ENCODE data around the gene NLGN2. TPM values are rescaled to one million over a fixed set of nuclear protein-coding genes. Genes with fewer than 3 reads are reported as not detected.

Gene NLGN2
- 2.9 and 3.1 TPM in 2 replicates for total RNA-seq

GRCh38 chr17:7407485-7408251, at the start of gene NLGN2:
Gene NLGN2, plus strand, starts transcription at chr17:7407845. Its CDS starts 411 bp downstream, at chr17:7408256.

GRCh38 chr17:7380855-7381683, 26.6 kb upstream of the NLGN2 start, which contains the start of gene TNK1:
Gene TNK1, plus strand, starts transcription at chr17:7381089. Its CDS starts 1,838 bp downstream, at chr17:7382927.

GRCh38 chr17:7394452-7395191, 13.0 kb upstream of the NLGN2 start, which contains the start of gene PLSCR3:
Gene PLSCR3, minus strand, starts transcription at chr17:7394525. Its CDS starts 415 bp downstream, at chr17:7394110.

GRCh38 chr17:7403977-7404736, 3.5 kb upstream of the NLGN2 start, which contains the start of gene TMEM256:
Gene TMEM256, minus strand, starts transcription at chr17:7404097. Its CDS starts 13 bp downstream, at chr17:7404084.

GRCh38 chr17:7419819-7420610, 12.4 kb downstream of the NLGN2 start, which contains the start of gene SPEM1:
Gene SPEM1, plus strand, starts transcription at chr17:7420324. Its CDS starts 61 bp downstream, at chr17:7420385.

GRCh38 chr17:7425316-7425715, 17.7 kb downstream of the NLGN2 start, which contains the start of gene SPEM2:
Gene SPEM2, plus strand, starts transcription at chr17:7425616. Its CDS starts 73 bp downstream, at chr17:7425689.

GRCh38 chr17:7428557-7428956, 20.9 kb downstream of the NLGN2 start, which contains the start of gene SPEM3:
Gene SPEM3, plus strand, starts transcription at chr17:7428857. Its CDS starts 46 bp downstream, at chr17:7428903.

GRCh38 chr17:7439462-7440112, 31.9 kb downstream of the NLGN2 start, which contains the start of gene FGF11:
Gene FGF11, plus strand, starts transcription at chr17:7439512. Its CDS starts 109 bp downstream, at chr17:7439621.

GRCh38 chr17:7444682-7445618, 37.3 kb downstream of the NLGN2 start, which contains the start of gene CHRNB1:
Gene CHRNB1, plus strand, starts transcription at chr17:7445061. Its CDS starts 67 bp downstream, at chr17:7445128.

Other genes starting within 250 kb of the NLGN2 start
- gene ASGR1, start 228.5 kb upstream of the NLGN2 start, total RNA-seq = 2.8 and 4.1 TPM in 2 replicates
- 4.7 and 8.4 TPM in 2 replicates for gene DLG4, start 188.0 kb upstream of the NLGN2 start, total RNA-seq
- gene ACADVL, start 187.9 kb upstream of the NLGN2 start, total RNA-seq = 187 and 204 TPM in 2 replicates
- 36.6 and 41.9 TPM in 2 replicates for gene DVL2, start 173.3 kb upstream of the NLGN2 start, total RNA-seq
- gene PHF23, start 168.4 kb upstream of the NLGN2 start, total RNA-seq = 26.9 and 41.7 TPM in 2 replicates
- 280 and 300 TPM in 2 replicates for gene GABARAP, start 165.4 kb upstream of the NLGN2 start, total RNA-seq
- 49.4 and 51.8 TPM in 2 replicates for gene CTDNEP1, start 156.1 kb upstream of the NLGN2 start, total RNA-seq
- 32.8 and 37.0 TPM in 2 replicates for gene ELP5, start 155.6 kb upstream of the NLGN2 start, total RNA-seq
- 8.7 and 12.3 TPM in 2 replicates for gene CLDN7, start 145.4 kb upstream of the NLGN2 start, total RNA-seq
- gene SLC2A4, start 126.1 kb upstream of the NLGN2 start, total RNA-seq = 0.10 and 0.13 TPM in 2 replicates
- not detected in 2 replicates for gene YBX2, start 113.2 kb upstream of the NLGN2 start, total RNA-seq
- 572 and 718 TPM in 2 replicates for gene EIF5A, start 100.2 kb upstream of the NLGN2 start, total RNA-seq
- 63.7 and 93.7 TPM in 2 replicates for gene GPS2, start 92.5 kb upstream of the NLGN2 start, total RNA-seq
- gene NEURL4, start 78.5 kb upstream of the NLGN2 start, total RNA-seq = 9.8 and 11.4 TPM in 2 replicates
- gene ACAP1, start 71.3 kb upstream of the NLGN2 start, total RNA-seq = 0.07 TPM in 1 of 2 replicates, not detected in the other
- 4.2 and 5.5 TPM in 2 replicates for gene KCTD11, start 55.7 kb upstream of the NLGN2 start, total RNA-seq
- gene TMEM95, start 52.7 kb upstream of the NLGN2 start, total RNA-seq = not detected in 2 replicates
- gene TNK1, start 26.8 kb upstream of the NLGN2 start, total RNA-seq = 0.15 and 2.5 TPM in 2 replicates
- 66.6 and 72.2 TPM in 2 replicates for gene PLSCR3, start 13.3 kb upstream of the NLGN2 start, total RNA-seq
- 41.1 and 116 TPM in 2 replicates for gene TMEM256, start 3.7 kb upstream of the NLGN2 start, total RNA-seq
- not detected in 2 replicates for gene SPEM1, start 12.5 kb downstream of the NLGN2 start, total RNA-seq
- not detected in 2 replicates for gene SPEM2, start 17.8 kb downstream of the NLGN2 start, total RNA-seq
- gene SPEM3, start 21.0 kb downstream of the NLGN2 start, total RNA-seq = not detected in 2 replicates
- gene TMEM102, start 27.6 kb downstream of the NLGN2 start, total RNA-seq = 8.0 and 9.7 TPM in 2 replicates
- 0.20 TPM in 1 of 2 replicates, not detected in the other for gene FGF11, start 31.7 kb downstream of the NLGN2 start, total RNA-seq
- 3.5 and 10.1 TPM in 2 replicates for gene CHRNB1, start 37.2 kb downstream of the NLGN2 start, total RNA-seq
- gene ZBTB4, start 71.8 kb downstream of the NLGN2 start, total RNA-seq = 18.9 and 20.9 TPM in 2 replicates
- gene SLC35G6, start 73.6 kb downstream of the NLGN2 start, total RNA-seq = not detected in 2 replicates
- gene POLR2A, start 76.5 kb downstream of the NLGN2 start, total RNA-seq = 45.0 and 63.4 TPM in 2 replicates
- gene TNFSF12, start 141.2 kb downstream of the NLGN2 start, total RNA-seq = 15.9 and 16.8 TPM in 2 replicates
- gene TNFSF13, start 150.9 kb downstream of the NLGN2 start, total RNA-seq = 2.8 and 5.5 TPM in 2 replicates
- 88.5 and 94.1 TPM in 2 replicates for gene SENP3, start 154.1 kb downstream of the NLGN2 start, total RNA-seq
- gene CD68, start 171.8 kb downstream of the NLGN2 start, total RNA-seq = 28.8 TPM in 2 replicates
- gene MPDU1, start 176.0 kb downstream of the NLGN2 start, total RNA-seq = 308 and 329 TPM in 2 replicates
- not detected in 2 replicates for gene SOX15, start 182.2 kb downstream of the NLGN2 start, total RNA-seq
- gene FXR2, start 207.1 kb downstream of the NLGN2 start, total RNA-seq = 29.8 and 33.8 TPM in 2 replicates
- 18.9 and 24.8 TPM in 2 replicates for gene SAT2, start 220.0 kb downstream of the NLGN2 start, total RNA-seq
- 0.13 TPM in 1 of 2 replicates, not detected in the other for gene SHBG, start 222.3 kb downstream of the NLGN2 start, total RNA-seq
- not detected in 2 replicates for gene ATP1B2, start 243.1 kb downstream of the NLGN2 start, total RNA-seq

Measured in mammary microvascular endothelial cell (primary cell).